HepG2 (cell line): ENCODE measurements around the gene GSTP1. TPM values are rescaled to one million over a fixed set of nuclear protein-coding genes. Genes with fewer than 3 reads are reported as not detected.
A peak's percentile ranks its signal among the peaks of the same experiment; 100 is the strongest.

Experiments used
- BRF2 ChIP-seq: sonication (generic); formaldehyde crosslinking; IDR thresholded peaks from 2 replicates; pipeline ENCODE4 v1.8.1; 2022; ENCODE audit warnings: mild to moderate bottlenecking, missing genetic modification reagents
- DR1 ChIP-seq: sonication (generic); formaldehyde crosslinking; IDR thresholded peaks from 2 replicates; pipeline ENCODE4 v1.8.0; 2021; ENCODE audit warnings: mild to moderate bottlenecking, missing genetic modification reagents, inconsistent platforms
- EEA1 ChIP-seq: sonication (generic); formaldehyde crosslinking; IDR thresholded peaks from 2 replicates; pipeline ENCODE4 v1.5.1; 2020; ENCODE audit warnings: mild to moderate bottlenecking, missing genetic modification reagents, borderline replicate concordance
- ETV6 ChIP-seq: sonication (generic); formaldehyde crosslinking; conservative IDR thresholded peaks from 2 replicates; pipeline ENCODE4 v1.4.0; 2020; ENCODE audit warnings: missing genetic modification reagents
- MEF2D ChIP-seq: sonication (generic); formaldehyde crosslinking; IDR thresholded peaks from 2 replicates; pipeline ENCODE4 v1.5.1; 2020; ENCODE audit warnings: mild to moderate bottlenecking, missing genetic modification reagents
- NFKBIZ ChIP-seq: IDR thresholded peaks from 2 replicates; pipeline ENCODE4 v1.6.1; 2018; ENCODE audit warnings: missing genetic modification reagents, missing compliant biosample characterization
- PHF8 ChIP-seq: sonication (generic); formaldehyde crosslinking; IDR thresholded peaks from 2 replicates; pipeline ENCODE4 v1.5.0; 2020; ENCODE audit warnings: missing genetic modification reagents
- PREB ChIP-seq: sonication (generic); formaldehyde crosslinking; IDR thresholded peaks from 2 replicates; pipeline ENCODE4 v1.4.0; 2020; ENCODE audit warnings: missing genetic modification reagents
- RBAK ChIP-seq: sonication (generic); formaldehyde crosslinking; IDR thresholded peaks from 2 replicates; pipeline ENCODE4 v1.5.1; 2020; ENCODE audit warnings: mild to moderate bottlenecking, missing genetic modification reagents
- SKIL ChIP-seq: sonication (generic); formaldehyde crosslinking; IDR thresholded peaks from 2 replicates; pipeline ENCODE4 v1.8.0; 2022; ENCODE audit warnings: missing genetic modification reagents, mild to moderate bottlenecking, moderate library complexity, borderline replicate concordance
- SMC3 ChIP-seq: IDR thresholded peaks from 2 replicates; pipeline ENCODE4 v1.6.1; 2011; ENCODE audit warnings: low read length, improper control_type of control experiment
- THAP9 ChIP-seq: sonication (generic); formaldehyde crosslinking; IDR thresholded peaks from 2 replicates; pipeline ENCODE4; 2020; ENCODE audit warnings: missing genetic modification reagents, mild to moderate bottlenecking, borderline replicate concordance
- TSC22D2 ChIP-seq: sonication (generic); formaldehyde crosslinking; IDR thresholded peaks from 2 replicates; pipeline ENCODE4 v1.5.1; 2020; ENCODE audit warnings: missing genetic modification reagents, mild to moderate bottlenecking, borderline replicate concordance
- U2AF1 ChIP-seq: fragments of 200-400 bp; formaldehyde crosslinking; optimal IDR thresholded peaks from 2 replicates; pipeline ENCODE3; 2017; ENCODE audit warnings: mild to moderate bottlenecking, low read depth, low read length
- ZBTB25 ChIP-seq: IDR thresholded peaks from 2 replicates; pipeline ENCODE4 v1.6.1; 2018; ENCODE audit warnings: missing genetic modification reagents
- ZBTB7A ChIP-seq: sonication (generic); formaldehyde crosslinking; IDR thresholded peaks from 2 replicates; pipeline ENCODE4 v1.8.0; 2022; ENCODE audit warnings: mild to moderate bottlenecking, missing genetic modification reagents
- ZBTB8A ChIP-seq: sonication (generic); formaldehyde crosslinking; IDR thresholded peaks from 2 replicates; pipeline ENCODE4 v1.4.0; 2020; ENCODE audit warnings: mild to moderate bottlenecking, low read depth, missing genetic modification reagents, borderline replicate concordance
- ZEB1 ChIP-seq: IDR thresholded peaks from 2 replicates; pipeline ENCODE4 v1.6.1; 2012; ENCODE audit warnings: mild to moderate bottlenecking, low read depth, inconsistent platforms; ENCODE audit not compliant: insufficient replicate concordance
- ZNF253 ChIP-seq: sonication (generic); formaldehyde crosslinking; IDR thresholded peaks from 2 replicates; pipeline ENCODE4 v1.8.0; 2022; ENCODE audit warnings: mild to moderate bottlenecking, missing genetic modification reagents, borderline replicate concordance
- ZNF615 ChIP-seq: sonication (generic); formaldehyde crosslinking; IDR thresholded peaks from 2 replicates; pipeline ENCODE4 v1.5.0; 2020; ENCODE audit warnings: mild to moderate bottlenecking, missing genetic modification reagents, borderline replicate concordance
- polyA plus RNA-seq, 8 experiments: library from polyadenylated mRNA; depleted of rRNA in 3 of 8; stranded (reverse) in 7 of 8; unstranded in 1 of 8; fragments of >200 nt; fragmentation: Illumina TruSeq in 4 of 8; extraction: Trizol in 4 of 8; gene quantifications; 2 replicates each; pipeline versions ENCODE4 v1.2.1 to v1.2.3, GENCODE V29; 2011 to 2016; ENCODE audit warnings: low read depth in 4 of 8, missing spikeins in 1 of 8, mixed read lengths in 1 of 8; ENCODE audit not compliant: insufficient read depth in 1 of 8
- total RNA-seq, 5 experiments: library from RNA; depleted of rRNA; stranded (reverse); fragments of >200 nt; fragmentation: Illumina TruSeq; extraction: Trizol; gene quantifications; 2 replicates each; pipeline ENCODE4 v1.2.3, GENCODE V29; 2016; ENCODE audit warnings: low read depth in 1 of 5

The GSTP1 gene
- total and polyA plus RNA-seq, 2 of the 13 experiments (the other 11 are each of a cell fraction or from before 2014, with no cell fraction given): not detected

- TF ChIP-seq DR1 (CRISPR knock-in tag) (no peak; the same call in 1 of the 2 replicates), BRF2 (CRISPR knock-in tag) (no peak), ZBTB7A (CRISPR knock-in tag) (0 out of 2 replicates have a peak, but pooled peaks have one; percentile 49), RBAK (CRISPR knock-in tag) (no peak; the same call in 1 of the 2 replicates), SKIL (CRISPR knock-in tag) (no peak), NFKBIZ (CRISPR knock-in tag) (no peak), U2AF1 (peak; percentile 34), EEA1 (CRISPR knock-in tag) (peak; percentile 44; the same call in 1 of the 2 replicates), MEF2D (CRISPR knock-in tag) (peak; percentile 35; the same call in 1 of the 2 replicates), ZBTB25 (CRISPR knock-in tag) (peak; percentile 46; the same call in 1 of the 2 replicates), PREB (CRISPR knock-in tag) (no peak), TSC22D2 (no peak), THAP9 (peak; percentile 81; the same call in 1 of the 2 replicates), ZBTB8A (CRISPR knock-in tag) (no peak), SMC3 (no peak; the same call in 1 of the 2 replicates), ETV6 (no peak; the same call in 1 of the 2 replicates), ZNF615 (CRISPR knock-in tag) (no peak), PHF8 (CRISPR knock-in tag) (peak; percentile 90), ZNF253 (no peak), ZEB1 (no peak)
Measured at GRCh38 chr11:67606492-67607295, 23.1 kb downstream of the GSTP1 start, which contains the start of gene NDUFV1 (continued).
